OCI-LY3 (cell line): Measurements from ENCODE around the gene BIVM.

Source experiments
- H2AFZ ChIP-seq: fragments of 200-600, 300-600 bp; shearing (Covaris generic); 2 replicates; pipeline ENCODE4 v1.6.0; 2014; ENCODE audit warnings: antibody characterized with exemption, low read depth, low read length
- H3K27ac ChIP-seq: fragments of 200-600, 300-600 bp; sonication (generic); 2 replicates; pipeline ENCODE4 v1.5.1; 2014; ENCODE audit warnings: mild to moderate bottlenecking, low read length, moderate library complexity, mixed read lengths
- H3K27me3 ChIP-seq: fragments of 200-600, 300-600 bp; sonication (generic); 2 replicates; pipeline ENCODE4 v1.6.1; 2014; ENCODE audit warnings: low read depth, low read length, mixed read lengths
- H3K36me3 ChIP-seq: fragments of 200-600, 300-600 bp; sonication (generic); replicated peaks from 2 replicates; pipeline ENCODE3; 2014; ENCODE audit warnings: low read depth, low read length, mixed read lengths
- H3K4me1 ChIP-seq: fragments of 300-600, 200-600 bp; sonication (generic); 2 replicates; pipeline ENCODE4 v1.6.1; 2014; ENCODE audit warnings: low read length, mixed read lengths
- H3K4me2 ChIP-seq: fragments of 200-600, 300-600 bp; sonication (generic); 2 replicates; pipeline ENCODE4 v1.6.1; 2014; ENCODE audit warnings: low read length, mixed read lengths
- H3K4me3 ChIP-seq: fragments of 300-600, 200-600 bp; sonication (generic); 2 replicates; pipeline ENCODE4 v1.5.1; 2014; ENCODE audit warnings: antibody characterized with exemption, mild to moderate bottlenecking, low read length, moderate library complexity
- H3K79me2 ChIP-seq: fragments of 300-600, 200-600 bp; shearing (Covaris generic); 2 replicates; pipeline ENCODE4 v1.6.1; 2014; ENCODE audit warnings: mild to moderate bottlenecking, low read length, mixed read lengths
- H3K9ac ChIP-seq: fragments of 300-600, 200-600 bp; shearing (Covaris generic); 2 replicates; pipeline ENCODE4 v1.6.0; 2014; ENCODE audit warnings: mild to moderate bottlenecking, low read length, moderate library complexity
- H3K9me3 ChIP-seq: fragments of 200-600, 300-600 bp; shearing (Covaris generic); 2 replicates; pipeline ENCODE4 v1.6.1; 2014; ENCODE audit warnings: low read length, mixed read lengths; ENCODE audit not compliant: insufficient read depth
- H4K20me1 ChIP-seq: fragments of 200-600, 300-600 bp; sonication (generic); 2 replicates; pipeline ENCODE4 v1.6.1; 2016; ENCODE audit warnings: low read length, mixed read lengths; ENCODE audit not compliant: insufficient read depth
- CTCF ChIP-seq: fragments of 200-600, 300-600 bp; sonication (generic); IDR thresholded peaks from 2 replicates; pipeline ENCODE4 v1.5.1; 2014; ENCODE audit warnings: antibody characterized with exemption, low read length, low read depth
- EZH2phosphoT487 ChIP-seq: fragments of 200-600 bp; shearing (Covaris generic); IDR thresholded peaks from 2 replicates; pipeline ENCODE4 v1.6.1; 2018; ENCODE audit warnings: antibody characterized with exemption, mixed run types, low read depth

Gene BIVM

GRCh38 chr13:102798581-102799425, at the start of gene BIVM, which contains the start of gene POGLUT2:
Gene BIVM (plus strand): TSS chr13:102799119. CDS start chr13:102807268, 8,149 bp downstream.
Gene POGLUT2 (minus strand): TSS chr13:102798976. CDS start chr13:102798670, 306 bp downstream.
- Histone ChIP-seq H3K36me3 (no peaks in the 10 kb centered on the region), H2AFZ (peak within 1 kb of the TSS; percentile 89), H3K79me2 (peaks cover 13% of the 10 kb centered on the region), H3K9ac (peak within 1 kb of the TSS; percentile 74), H3K4me2 (peak within 1 kb of the TSS; percentile 91), H3K4me1 (peaks cover 9% of the 10 kb centered on the region), H3K27ac (no peak within 1 kb of the TSS), H4K20me1 (no peaks in the 10 kb centered on the region), H3K4me3 (peak within 1 kb of the TSS; percentile 90), H3K9me3 (no peaks in the 10 kb centered on the region), H3K27me3 (no peaks in the 10 kb centered on the region)
- no peak for TF ChIP-seq EZH2phosphoT487
- TF ChIP-seq CTCF = no peak

- Histone ChIP-seq H3K9me3 (no peaks in the 10 kb centered on the region), H3K27me3 (no peaks in the 10 kb centered on the region), H3K27ac (no peak overlapping the region), H4K20me1 (no peaks in the 10 kb centered on the region), H3K9ac (no peak overlapping the region), H3K79me2 (no peaks in the 10 kb centered on the region), H3K4me2 (no peak overlapping the region), H3K4me3 (no peak overlapping the region), H3K4me1 (no peaks in the 10 kb centered on the region), H2AFZ (no peak overlapping the region), H3K36me3 (peaks cover 3% of the 10 kb centered on the region)
- no peak for TF ChIP-seq CTCF
- TF ChIP-seq EZH2phosphoT487 = no peak
These were observed 47.0 kb upstream of the BIVM start for GRCh38 chr13:102751886-102752285.

- TF ChIP-seq CTCF (no peak), EZH2phosphoT487 (no peak)
- Histone ChIP-seq H3K9ac (no peak overlapping the region), H2AFZ (no peak overlapping the region), H3K27ac (no peak overlapping the region), H3K4me1 (no peaks in the 10 kb centered on the region), H3K4me2 (no peak overlapping the region), H4K20me1 (no peaks in the 10 kb centered on the region), H3K9me3 (no peaks in the 10 kb centered on the region), H3K4me3 (no peak overlapping the region), H3K79me2 (no peaks in the 10 kb centered on the region), H3K36me3 (no peaks in the 10 kb centered on the region), H3K27me3 (no peaks in the 10 kb centered on the region)
These were observed 41.9 kb upstream of the BIVM start for GRCh38 chr13:102757006-102757405.

GRCh38 chr13:102758842-102759241, 40.1 kb upstream of the BIVM start:
- Histone ChIP-seq H3K27me3 (no peaks in the 10 kb centered on the region), H2AFZ (no peak overlapping the region), H4K20me1 (no peaks in the 10 kb centered on the region), H3K27ac (no peak overlapping the region), H3K4me3 (no peak overlapping the region), H3K79me2 (no peaks in the 10 kb centered on the region), H3K4me1 (no peaks in the 10 kb centered on the region), H3K36me3 (no peaks in the 10 kb centered on the region), H3K9me3 (no peaks in the 10 kb centered on the region), H3K9ac (no peak overlapping the region), H3K4me2 (no peak overlapping the region)
- TF ChIP-seq EZH2phosphoT487 (no peak), CTCF (no peak)
